ENCODE measurements around the gene IP6K3.

Gene IP6K3

GRCh38 chr6:33709605-33710295 lies 37.0 kb downstream of the IP6K3 start:
- no peak overlapping the region for H3K4me3 ChIP-seq (ENCODE audit: control insufficient read depth, low read depth, low read length)
- TF ChIP-seq CTCF (IDR thresholded peaks at IDR 0.05; ENCODE audit: control insufficient read depth, insufficient read depth, low read depth, low read length, missing control alignments): no peak
- no peak for DNase-seq (ENCODE audit: low read depth)

- TF ChIP-seq CTCF (IDR thresholded peaks at IDR 0.05; ENCODE audit: control insufficient read depth, insufficient read depth, low read depth, low read length, missing control alignments): no peak
- H3K4me3 ChIP-seq (ENCODE audit: control insufficient read depth, low read depth, low read length): no peak overlapping the region
- no peak for DNase-seq (ENCODE audit: low read depth)
Measured at GRCh38 chr6:33708516-33709204, 38.0 kb downstream of the IP6K3 start.

DNA sequence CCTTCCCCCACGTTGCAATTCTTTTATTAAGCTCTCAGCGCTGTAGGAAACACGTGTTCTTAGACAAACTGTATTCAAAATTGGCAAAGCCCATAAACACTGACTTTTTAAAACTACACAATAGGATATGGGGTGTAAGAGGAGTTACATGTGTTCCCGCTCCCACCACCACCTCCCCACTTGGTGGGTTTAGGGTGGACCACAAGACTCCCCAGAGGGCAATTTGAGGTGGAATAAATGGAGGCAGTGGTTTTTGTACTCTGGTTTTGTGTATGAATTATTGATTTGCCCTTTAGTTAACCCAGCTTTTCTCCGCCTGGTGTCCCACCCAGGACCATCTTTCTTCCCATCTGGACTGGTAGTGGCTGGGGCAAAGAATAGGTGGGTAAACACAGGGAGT lies 38.9 kb downstream of the IP6K3 start:
- no peak for DNase-seq (ENCODE audit: low read depth)
- H3K4me3 ChIP-seq (ENCODE audit: control insufficient read depth, low read depth, low read length): no peak overlapping the region
- TF ChIP-seq CTCF (IDR thresholded peaks at IDR 0.05; ENCODE audit: control insufficient read depth, insufficient read depth, low read depth, low read length, missing control alignments): no peak

DNA sequence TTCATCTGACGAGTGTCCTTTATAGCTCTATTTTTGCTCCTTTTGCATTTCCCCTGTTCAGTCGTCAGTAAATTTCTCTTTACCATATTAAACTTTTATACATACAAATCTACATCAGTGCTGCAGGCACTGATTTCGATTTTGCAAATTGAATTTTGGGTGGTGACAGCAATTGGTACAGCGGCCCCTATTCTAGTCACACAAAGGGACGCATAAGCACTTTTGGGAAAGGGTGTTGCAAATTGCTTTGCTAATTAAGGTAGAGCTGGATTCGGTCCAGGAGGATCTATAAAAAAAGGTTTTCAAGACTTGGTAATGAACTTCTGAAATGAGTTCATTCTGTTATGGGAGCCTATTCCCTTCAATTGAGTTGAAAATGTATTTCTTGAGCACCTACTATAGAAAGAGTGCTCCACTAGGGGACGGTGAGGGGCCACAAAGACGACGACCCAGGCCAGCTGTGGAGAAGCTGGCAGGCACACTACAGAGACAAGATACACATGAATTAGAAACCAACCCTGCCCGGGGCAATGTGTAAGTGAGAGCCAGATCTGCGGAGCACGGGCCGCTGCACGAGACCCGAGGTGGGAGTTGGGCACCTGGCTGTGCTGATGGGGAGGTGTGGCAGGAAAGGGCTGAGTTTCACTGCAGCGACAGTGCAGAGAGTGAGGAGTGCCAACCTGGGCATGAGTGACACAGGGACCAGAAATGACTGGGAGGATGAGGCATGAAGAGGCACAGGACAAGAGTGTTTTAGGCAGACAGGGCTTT lies 40.6 kb downstream of the IP6K3 start:
- no peak overlapping the region for H3K4me3 ChIP-seq (ENCODE audit: control insufficient read depth, low read depth, low read length)

DNA sequence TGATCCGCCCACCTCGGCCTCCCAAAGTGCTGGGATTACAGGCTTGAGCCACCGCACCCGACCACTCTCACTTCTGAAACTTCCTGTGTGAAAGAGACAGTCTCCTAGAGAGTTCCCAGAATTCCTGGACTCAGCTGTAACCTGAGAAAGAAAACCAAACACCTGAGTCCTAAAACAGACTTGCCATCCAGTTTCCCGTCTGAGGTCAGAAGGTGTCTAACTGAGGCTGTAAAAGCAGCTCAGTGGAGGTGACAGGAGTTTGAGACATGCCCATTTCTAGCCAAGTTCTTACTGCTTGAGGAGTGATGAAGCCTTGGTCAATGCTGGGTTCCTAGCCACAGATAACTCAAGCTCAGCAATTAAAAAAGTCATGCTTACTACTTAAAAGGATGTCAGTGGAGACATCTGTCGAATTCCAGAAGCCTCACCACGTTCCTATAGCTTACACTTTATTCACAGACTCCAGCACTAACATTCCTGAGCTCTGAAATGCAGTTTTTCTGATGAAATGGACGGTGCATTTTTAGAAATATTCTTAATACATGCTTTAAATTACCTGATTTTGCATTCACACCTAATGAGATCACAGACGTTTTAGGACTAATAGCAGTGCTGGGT lies 41.3 kb downstream of the IP6K3 start:
- TF ChIP-seq CTCF (IDR thresholded peaks at IDR 0.05; ENCODE audit: control insufficient read depth, insufficient read depth, low read depth, low read length, missing control alignments): no peak
- no peak for DNase-seq (ENCODE audit: low read depth)
- H3K4me3 ChIP-seq (ENCODE audit: control insufficient read depth, low read depth, low read length): no peak overlapping the region

More for the DNA sequence above, 40.6 kb downstream of the IP6K3 start:
- DNase-seq (ENCODE audit: low read depth): no peak
- no peak for TF ChIP-seq CTCF (IDR thresholded peaks at IDR 0.05; ENCODE audit: control insufficient read depth, insufficient read depth, low read depth, low read length, missing control alignments)
